ENCODE measurements around the gene CELF4.

DNA sequence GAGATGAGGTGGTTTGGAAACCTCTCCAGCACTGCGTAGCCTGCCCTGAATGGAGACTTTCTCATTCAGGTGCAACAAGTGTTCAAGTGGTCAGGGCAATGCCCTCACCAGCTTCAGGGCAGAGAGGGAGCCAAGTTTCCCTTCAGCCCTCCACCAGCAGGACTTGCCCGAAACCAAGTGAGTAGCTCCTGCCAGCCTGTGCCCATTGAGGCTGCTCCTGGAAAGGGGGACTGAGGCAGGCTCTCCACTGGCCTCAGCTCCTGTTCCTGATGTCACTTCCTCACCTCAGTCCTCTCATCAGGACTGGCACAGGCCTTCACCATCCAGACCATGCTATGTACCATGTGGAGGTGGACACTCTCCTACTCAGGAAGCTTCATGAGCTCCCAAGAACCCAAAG is 94.6 kb downstream of the CELF4 start:
- TF ChIP-seq GATA2 (IDR thresholded peaks at IDR 0.05; ENCODE audit: low read depth, low read length) (no peak), GATA3 (IDR thresholded peaks at IDR 0.05; ENCODE audit: low read depth, low read length) (no peak)

All from SH-SY5Y (cell line).